ENCODE results near the gene BORCS6.
A peak's percentile ranks its signal among the peaks of the same experiment; 100 is the strongest.
"Not testable (repeated sequence)": the region's sequence is repeated elsewhere in the genome, so short reads cannot be mapped to it uniquely, and the experiment has no call there.

Gene BORCS6

GRCh38 chr17:8173056-8173870, 16.7 kb downstream of the BORCS6 start:
- peak; percentile 67 for DNase-seq (ENCODE audit: low read depth)

- not testable (repeated sequence) for DNase-seq (ENCODE audit: low read depth)
Measured at GRCh38 chr17:8170186-8170585, 19.8 kb downstream of the BORCS6 start.

- no peak for DNase-seq (ENCODE audit: low read depth)
Measured at GRCh38 chr17:8167526-8167925, 22.5 kb downstream of the BORCS6 start.

GRCh38 chr17:8166731-8167130, 23.2 kb downstream of the BORCS6 start:
- no peak for DNase-seq (ENCODE audit: low read depth)

GRCh38 chr17:8164815-8165131, 25.2 kb downstream of the BORCS6 start:
- no peak for DNase-seq (ENCODE audit: low read depth)

GRCh38 chr17:8163978-8164814, 25.8 kb downstream of the BORCS6 start:
- no peak for DNase-seq (ENCODE audit: low read depth)

- DNase-seq (ENCODE audit: low read depth): no peak
Measured at GRCh38 chr17:8162997-8163977, 26.7 kb downstream of the BORCS6 start.

GRCh38 chr17:8162233-8162996, 27.6 kb downstream of the BORCS6 start, which contains the start of gene VAMP2:
VAMP2 (minus strand) TSS chr17:8162948; CDS start chr17:8162879, 69 bp downstream.
- peak; percentile 72 for DNase-seq (ENCODE audit: low read depth)

- no peak for DNase-seq (ENCODE audit: low read depth)
Measured at GRCh38 chr17:8161289-8162232, 28.4 kb downstream of the BORCS6 start.

GRCh38 chr17:8160741-8161221, 29.2 kb downstream of the BORCS6 start:
- no peak for DNase-seq (ENCODE audit: low read depth)

- DNase-seq (ENCODE audit: low read depth): no peak
Measured at GRCh38 chr17:8160224-8160577, 29.8 kb downstream of the BORCS6 start.

- no peak for DNase-seq (ENCODE audit: low read depth)
Measured at GRCh38 chr17:8159459-8160223, 30.3 kb downstream of the BORCS6 start.

GRCh38 chr17:8159032-8159400, 31.0 kb downstream of the BORCS6 start:
- no peak for DNase-seq (ENCODE audit: low read depth)

- peak; percentile 86 for DNase-seq (ENCODE audit: low read depth)
Measured at GRCh38 chr17:8158267-8159031, 31.5 kb downstream of the BORCS6 start.

- DNase-seq (ENCODE audit: low read depth): peak; percentile 100
Measured at GRCh38 chr17:8156246-8156992, 33.6 kb downstream of the BORCS6 start.

- DNase-seq (ENCODE audit: low read depth): no peak
Measured at GRCh38 chr17:8155996-8156245, 34.1 kb downstream of the BORCS6 start.

GRCh38 chr17:8155231-8155995, 34.6 kb downstream of the BORCS6 start:
- DNase-seq (ENCODE audit: low read depth): no peak

Data from activated gamma-delta T cell treated with anti-CD3 and anti-CD28 coated beads, Interleukin-2, amount 50 U/mL, for 16 hours (primary cell).